ENCODE measurements around the gene ALPG.
"Not testable (repeated sequence)": the region's sequence is repeated elsewhere in the genome, so short reads cannot be mapped to it uniquely, and the experiment has no call there.

The ALPG gene

GRCh38 chr2:232431705-232432590, 25.3 kb downstream of the ALPG start:
- H3K36me3 ChIP-seq, result no peaks in the 10 kb centered on the region
- no peak for DNase-seq
- no peak overlapping the region for H3K4me3 ChIP-seq (ENCODE audit: low read depth, low read length)
- H3K27me3 ChIP-seq (ENCODE audit: insufficient read depth, low read depth, severe bottlenecking), result no peaks in the 10 kb centered on the region
- H3K27ac ChIP-seq, result no peak overlapping the region
- no peak for TF ChIP-seq CTCF (IDR thresholded peaks at IDR 0.05; ENCODE audit: low read depth, low read length)
- no peaks in the 10 kb centered on the region for H3K9me3 ChIP-seq (ENCODE audit: severe bottlenecking)

- Histone ChIP-seq H3K27me3 (ENCODE audit: insufficient read depth, low read depth, severe bottlenecking) (no peaks in the 10 kb centered on the region), H3K9me3 (ENCODE audit: severe bottlenecking) (no peaks in the 10 kb centered on the region), H3K27ac (no peak overlapping the region), H3K36me3 (no peaks in the 10 kb centered on the region), H3K4me3 (ENCODE audit: low read depth, low read length) (no peak overlapping the region)
- no peak for DNase-seq
- TF ChIP-seq CTCF (IDR thresholded peaks at IDR 0.05; ENCODE audit: low read depth, low read length), result no peak
Observed at GRCh38 chr2:232432598-232433184, 26.0 kb downstream of the ALPG start.

GRCh38 chr2:232433622-232434021, 27.0 kb downstream of the ALPG start:
- DNase-seq; H3K27me3 ChIP-seq (ENCODE audit: insufficient read depth, low read depth, severe bottlenecking); H3K9me3 ChIP-seq (ENCODE audit: severe bottlenecking); H3K36me3 ChIP-seq; H3K4me3 ChIP-seq (ENCODE audit: low read depth, low read length); H3K27ac ChIP-seq: not testable (repeated sequence)

GRCh38 chr2:232434091-232434490, 27.4 kb downstream of the ALPG start:
- DNase-seq, result no peak
- H3K36me3 ChIP-seq, result no peaks in the 10 kb centered on the region
- H3K27ac ChIP-seq, result no peak overlapping the region
- H3K27me3 ChIP-seq (ENCODE audit: insufficient read depth, low read depth, severe bottlenecking), result no peaks in the 10 kb centered on the region
- TF ChIP-seq CTCF (IDR thresholded peaks at IDR 0.05; ENCODE audit: low read depth, low read length), result no peak
- no peaks in the 10 kb centered on the region for H3K9me3 ChIP-seq (ENCODE audit: severe bottlenecking)
- no peak overlapping the region for H3K4me3 ChIP-seq (ENCODE audit: low read depth, low read length)

- no peaks in the 10 kb centered on the region for H3K36me3 ChIP-seq
- H3K9me3 ChIP-seq (ENCODE audit: severe bottlenecking), result no peaks in the 10 kb centered on the region
- no peak overlapping the region for H3K27ac ChIP-seq
- no peak overlapping the region for H3K4me3 ChIP-seq (ENCODE audit: low read depth, low read length)
- DNase-seq, result no peak
- no peaks in the 10 kb centered on the region for H3K27me3 ChIP-seq (ENCODE audit: insufficient read depth, low read depth, severe bottlenecking)
- TF ChIP-seq CTCF (IDR thresholded peaks at IDR 0.05; ENCODE audit: low read depth, low read length), result no peak
Observed at GRCh38 chr2:232434563-232435374, 28.1 kb downstream of the ALPG start.

GRCh38 chr2:232435375-232435648, 28.7 kb downstream of the ALPG start:
- H3K9me3 ChIP-seq (ENCODE audit: severe bottlenecking), result no peaks in the 10 kb centered on the region
- no peak overlapping the region for H3K27ac ChIP-seq
- no peak overlapping the region for H3K4me3 ChIP-seq (ENCODE audit: low read depth, low read length)
- no peaks in the 10 kb centered on the region for H3K36me3 ChIP-seq
- no peak for DNase-seq
- H3K27me3 ChIP-seq (ENCODE audit: insufficient read depth, low read depth, severe bottlenecking), result no peaks in the 10 kb centered on the region
- no peak for TF ChIP-seq CTCF (IDR thresholded peaks at IDR 0.05; ENCODE audit: low read depth, low read length)
